Caco-2 (cell line): ENCODE data around the gene NEFH. TPM values are rescaled to one million over a fixed set of nuclear protein-coding genes. Genes with fewer than 3 reads are reported as not detected.

Source experiments
- BruUV-seq: library from RNA; stranded (reverse); fragments of 400-500 nt; replicated peaks from 2 replicates; lab custom pipeline; 2021; lab: Mats Ljungman, UMichigan
- CTCF ChIA-PET: fragments of 300-600 bp; sonication (Branson Sonifier 250); formaldehyde crosslinking; loops from one replicate; lab custom pipeline; 2022; ENCODE audit warnings: antibody characterized with exemption; lab: Charles Lee
- POLR2A ChIA-PET: fragments of 300-600 bp; sonication (Branson Sonifier 250); formaldehyde crosslinking; loops from one replicate; lab custom pipeline; 2022; ENCODE audit warnings: antibody characterized with exemption; lab: Charles Lee
- DNase-seq, 2 experiments: peaks; one replicate each; pipeline versions ENCODE4 v3.0.0 to v3.0.0-alpha.2; 2020 to 2022
- H3K27me3 ChIP-seq: replicated peaks from 2 replicates; pipeline ENCODE4 v1.6.0; 2011; ENCODE audit warnings: low read length; ENCODE audit not compliant: control insufficient read depth, insufficient read depth
- H3K36me3 ChIP-seq: 2 replicates; pipeline ENCODE4 v1.5.1; 2011; ENCODE audit warnings: low read length; ENCODE audit not compliant: control insufficient read depth, insufficient read depth
- H3K4me1 ChIP-seq: fragments of 250-450 bp; sonication (Bioruptor Pico); 2 replicates; pipeline ENCODE4 v1.5.1; 2020; ENCODE audit warnings: mild to moderate bottlenecking
- H3K4me3 ChIP-seq: 2 replicates; pipeline ENCODE4 v1.5.1; 2011; ENCODE audit warnings: low read depth, mild to moderate bottlenecking, control low read depth, low read length
- H3K9me3 ChIP-seq: fragments of 250-450 bp; sonication (Bioruptor Pico); 2 replicates; pipeline ENCODE4 v1.5.1; 2020; ENCODE audit warnings: mild to moderate bottlenecking, moderate library complexity
- H3K27ac Mint-ChIP-seq: one replicate; pipeline ENCODE4 v1.8.0; 2022; ENCODE audit warnings: mixed read lengths; ENCODE audit not compliant: unreplicated experiment
- H3K27me3 Mint-ChIP-seq: one replicate; pipeline ENCODE4 v1.8.0; 2022; ENCODE audit warnings: mixed read lengths; ENCODE audit not compliant: insufficient read depth, unreplicated experiment
- H3K36me3 Mint-ChIP-seq: one replicate; pipeline ENCODE4 v1.8.0; 2022; ENCODE audit warnings: mild to moderate bottlenecking, mixed read lengths; ENCODE audit not compliant: insufficient read depth, unreplicated experiment
- H3K4me1 Mint-ChIP-seq: one replicate; pipeline ENCODE4 v1.8.0; 2022; ENCODE audit warnings: low read depth, mixed read lengths; ENCODE audit not compliant: unreplicated experiment
- H3K4me3 Mint-ChIP-seq: one replicate; pipeline ENCODE4 v1.8.0; 2022; ENCODE audit warnings: mild to moderate bottlenecking, moderate library complexity, mixed read lengths; ENCODE audit not compliant: unreplicated experiment
- H3K9me3 Mint-ChIP-seq: one replicate; pipeline ENCODE4 v1.8.0; 2022; ENCODE audit warnings: mixed read lengths; ENCODE audit not compliant: unreplicated experiment
- intact Hi-C: fragments of 100-400 bp; cut with micrococcal nuclease; formaldehyde crosslinking; loops from one replicate; pipeline ENCODE4 v1.10.0; 2022; ENCODE audit not compliant: unreplicated experiment
- total RNA-seq: library from RNA; stranded (reverse); gene quantifications from 2 replicates; pipeline ENCODE4 v1.2.3, GENCODE V29; 2022
- TF ChIP-seq, protein P1 (sequence below), 2 experiments: fragments of 200-600 bp in 1 of 2; IDR thresholded peaks; 1 replicate in 1 of 2; 2 replicates in 1 of 2; pipeline versions ENCODE4 v1.5.1 to v1.8.0; 2011 to 2022; ENCODE audit warnings: antibody characterized with exemption in 1 of 2, control low read depth in 1 of 2, inconsistent platforms in 1 of 2, low read depth in 1 of 2, low read length in 1 of 2, mild to moderate bottlenecking in 1 of 2, moderate library complexity in 1 of 2; ENCODE audit not compliant: insufficient read depth in 1 of 2, severe bottlenecking in 1 of 2, unreplicated experiment in 1 of 2

The NEFH gene
- total RNA-seq, 1 experiment from 2014 or later = not detected

GRCh38 chr22:29477723-29478318 is 2.2 kb upstream of the NEFH start:
- Mint-ChIP-seq H3K36me3 (no peaks in the 10 kb centered on the region), H3K27me3 (peaks cover 15% of the 10 kb centered on the region), H3K9me3 (no peaks in the 10 kb centered on the region), H3K27ac (no peak overlapping the region), H3K4me3 (no peak overlapping the region), H3K4me1 (peaks cover 7% of the 10 kb centered on the region)
- ChIA-PET POLR2A (no interaction called here), CTCF (no interaction called here)
- Histone ChIP-seq H3K36me3 (no peaks in the 10 kb centered on the region), H3K4me1 (no peaks in the 10 kb centered on the region), H3K27me3 (no peaks in the 10 kb centered on the region; the same call in 1 of the 2 replicates), H3K9me3 (no peaks in the 10 kb centered on the region), H3K4me3 (no peak overlapping the region)
- intact Hi-C loops = no loop called here
- no TSS peak for BruUV-seq
- DNase-seq = no peak
- TF ChIP-seq, protein P1, sequence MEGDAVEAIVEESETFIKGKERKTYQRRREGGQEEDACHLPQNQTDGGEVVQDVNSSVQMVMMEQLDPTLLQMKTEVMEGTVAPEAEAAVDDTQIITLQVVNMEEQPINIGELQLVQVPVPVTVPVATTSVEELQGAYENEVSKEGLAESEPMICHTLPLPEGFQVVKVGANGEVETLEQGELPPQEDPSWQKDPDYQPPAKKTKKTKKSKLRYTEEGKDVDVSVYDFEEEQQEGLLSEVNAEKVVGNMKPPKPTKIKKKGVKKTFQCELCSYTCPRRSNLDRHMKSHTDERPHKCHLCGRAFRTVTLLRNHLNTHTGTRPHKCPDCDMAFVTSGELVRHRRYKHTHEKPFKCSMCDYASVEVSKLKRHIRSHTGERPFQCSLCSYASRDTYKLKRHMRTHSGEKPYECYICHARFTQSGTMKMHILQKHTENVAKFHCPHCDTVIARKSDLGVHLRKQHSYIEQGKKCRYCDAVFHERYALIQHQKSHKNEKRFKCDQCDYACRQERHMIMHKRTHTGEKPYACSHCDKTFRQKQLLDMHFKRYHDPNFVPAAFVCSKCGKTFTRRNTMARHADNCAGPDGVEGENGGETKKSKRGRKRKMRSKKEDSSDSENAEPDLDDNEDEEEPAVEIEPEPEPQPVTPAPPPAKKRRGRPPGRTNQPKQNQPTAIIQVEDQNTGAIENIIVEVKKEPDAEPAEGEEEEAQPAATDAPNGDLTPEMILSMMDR (IDR thresholded peaks at IDR 0.05; ENCODE audit: insufficient read depth in 1 of 2, low read depth in 1 of 2, low read length in 1 of 2, severe bottlenecking in 1 of 2, unreplicated experiment in 1 of 2) = no peak

- H3K4me3 Mint-ChIP-seq = no peak overlapping the region
- Histone ChIP-seq H3K27me3 (no peaks in the 10 kb centered on the region; the same call in 1 of the 2 replicates), H3K36me3 (no peaks in the 10 kb centered on the region), H3K4me3 (no peak overlapping the region), H3K4me1 (no peaks in the 10 kb centered on the region), H3K9me3 (no peaks in the 10 kb centered on the region)
- peak in 1 of 2 experiments; percentile 54 for DNase-seq
- intact Hi-C loops = no loop called here
- no peaks in the 10 kb centered on the region for H3K36me3 Mint-ChIP-seq
- no peak overlapping the region for H3K27ac Mint-ChIP-seq
- TF ChIP-seq, protein P1 (IDR thresholded peaks at IDR 0.05; ENCODE audit: insufficient read depth in 1 of 2, low read depth in 1 of 2, low read length in 1 of 2, severe bottlenecking in 1 of 2, unreplicated experiment in 1 of 2) = no peak
- no peaks in the 10 kb centered on the region for H3K9me3 Mint-ChIP-seq
- peaks cover 7% of the 10 kb centered on the region for H3K4me1 Mint-ChIP-seq
- ChIA-PET POLR2A (no interaction called here), CTCF (no interaction called here)
- H3K27me3 Mint-ChIP-seq = peaks cover 15% of the 10 kb centered on the region
- BruUV-seq = no TSS peak
Observed at GRCh38 chr22:29478326-29479276, 1.4 kb upstream of the NEFH start.

GRCh38 chr22:29480262-29480511 is 169 bp downstream of the NEFH start:
- H3K27me3 Mint-ChIP-seq = peaks cover 15% of the 10 kb centered on the region
- DNase-seq = no peak
- H3K9me3 Mint-ChIP-seq = no peaks in the 10 kb centered on the region
- Histone ChIP-seq H3K4me3 (no peak overlapping the region), H3K36me3 (no peaks in the 10 kb centered on the region), H3K27me3 (no peaks in the 10 kb centered on the region; the same call in 1 of the 2 replicates), H3K9me3 (no peaks in the 10 kb centered on the region), H3K4me1 (no peaks in the 10 kb centered on the region)
- H3K4me1 Mint-ChIP-seq = peaks cover 7% of the 10 kb centered on the region
- H3K4me3 Mint-ChIP-seq = no peak overlapping the region
- H3K27ac Mint-ChIP-seq = no peak overlapping the region
- BruUV-seq = no TSS peak
- ChIA-PET CTCF (no interaction called here), POLR2A (no interaction called here)
- intact Hi-C loops = no loop called here
- no peaks in the 10 kb centered on the region for H3K36me3 Mint-ChIP-seq
- TF ChIP-seq, protein P1 (IDR thresholded peaks at IDR 0.05; ENCODE audit: insufficient read depth in 1 of 2, low read depth in 1 of 2, low read length in 1 of 2, severe bottlenecking in 1 of 2, unreplicated experiment in 1 of 2) = no peak
